ENCODE results near the gene DYRK1A. TPM values are rescaled to one million over a fixed set of nuclear protein-coding genes. Genes with fewer than 3 reads are reported as not detected.

DYRK1A gene
- total RNA-seq, 1 donor from 2014 or later = 83.5 TPM

- no peak overlapping the region for H3K27ac Mint-ChIP-seq
- no peaks in the 10 kb centered on the region for H3K36me3 Mint-ChIP-seq (ENCODE audit: insufficient read depth)
- H3K4me3 Mint-ChIP-seq (ENCODE audit: low read depth) = no peak overlapping the region
- no peak for TF ChIP-seq CTCF (IDR thresholded peaks at IDR 0.05; ENCODE audit: unreplicated experiment)
- peaks cover 12% of the 10 kb centered on the region for H3K4me1 Mint-ChIP-seq (ENCODE audit: low read depth)
- no peak for DNase-seq (ENCODE audit: low spot score, unreplicated experiment)
- H3K9me3 Mint-ChIP-seq (ENCODE audit: low read depth) = peaks cover 4% of the 10 kb centered on the region
- H3K27me3 Mint-ChIP-seq = peaks cover 4% of the 10 kb centered on the region
These were observed 193.8 kb downstream of the DYRK1A start for GRCh38 chr21:37560385-37560784.

- TF ChIP-seq CTCF (IDR thresholded peaks at IDR 0.05; ENCODE audit: unreplicated experiment) = no peak
- no peak for DNase-seq (ENCODE audit: low spot score, unreplicated experiment)
- H3K4me1 Mint-ChIP-seq (ENCODE audit: low read depth) = peaks cover 3% of the 10 kb centered on the region
- no peaks in the 10 kb centered on the region for H3K36me3 Mint-ChIP-seq (ENCODE audit: insufficient read depth)
- no peak overlapping the region for H3K4me3 Mint-ChIP-seq (ENCODE audit: low read depth)
- H3K27me3 Mint-ChIP-seq = peaks cover 4% of the 10 kb centered on the region
- peaks cover 4% of the 10 kb centered on the region for H3K9me3 Mint-ChIP-seq (ENCODE audit: low read depth)
- no peak overlapping the region for H3K27ac Mint-ChIP-seq
These were observed 194.9 kb downstream of the DYRK1A start for GRCh38 chr21:37561506-37561905.

GRCh38 chr21:37561941-37562919, 195.7 kb downstream of the DYRK1A start:
- no peak overlapping the region for H3K27ac Mint-ChIP-seq
- no peak overlapping the region for H3K4me3 Mint-ChIP-seq (ENCODE audit: low read depth)
- peaks cover 4% of the 10 kb centered on the region for H3K9me3 Mint-ChIP-seq (ENCODE audit: low read depth)
- H3K36me3 Mint-ChIP-seq (ENCODE audit: insufficient read depth) = no peaks in the 10 kb centered on the region
- peaks cover 4% of the 10 kb centered on the region for H3K27me3 Mint-ChIP-seq
- peaks cover 3% of the 10 kb centered on the region for H3K4me1 Mint-ChIP-seq (ENCODE audit: low read depth)
- DNase-seq (ENCODE audit: low spot score, unreplicated experiment) = no peak
- TF ChIP-seq CTCF (IDR thresholded peaks at IDR 0.05; ENCODE audit: unreplicated experiment) = no peak

GRCh38 chr21:37562920-37563640, 196.5 kb downstream of the DYRK1A start:
- Mint-ChIP-seq H3K4me3 (ENCODE audit: low read depth) (peak overlapping the region; percentile 21), H3K27me3 (peaks cover 4% of the 10 kb centered on the region), H3K27ac (no peak overlapping the region), H3K36me3 (ENCODE audit: insufficient read depth) (no peaks in the 10 kb centered on the region), H3K9me3 (ENCODE audit: low read depth) (peaks cover 4% of the 10 kb centered on the region), H3K4me1 (ENCODE audit: low read depth) (peaks cover 3% of the 10 kb centered on the region)
- DNase-seq (ENCODE audit: low spot score, unreplicated experiment) = no peak
- no peak for TF ChIP-seq CTCF (IDR thresholded peaks at IDR 0.05; ENCODE audit: unreplicated experiment)

DNA sequence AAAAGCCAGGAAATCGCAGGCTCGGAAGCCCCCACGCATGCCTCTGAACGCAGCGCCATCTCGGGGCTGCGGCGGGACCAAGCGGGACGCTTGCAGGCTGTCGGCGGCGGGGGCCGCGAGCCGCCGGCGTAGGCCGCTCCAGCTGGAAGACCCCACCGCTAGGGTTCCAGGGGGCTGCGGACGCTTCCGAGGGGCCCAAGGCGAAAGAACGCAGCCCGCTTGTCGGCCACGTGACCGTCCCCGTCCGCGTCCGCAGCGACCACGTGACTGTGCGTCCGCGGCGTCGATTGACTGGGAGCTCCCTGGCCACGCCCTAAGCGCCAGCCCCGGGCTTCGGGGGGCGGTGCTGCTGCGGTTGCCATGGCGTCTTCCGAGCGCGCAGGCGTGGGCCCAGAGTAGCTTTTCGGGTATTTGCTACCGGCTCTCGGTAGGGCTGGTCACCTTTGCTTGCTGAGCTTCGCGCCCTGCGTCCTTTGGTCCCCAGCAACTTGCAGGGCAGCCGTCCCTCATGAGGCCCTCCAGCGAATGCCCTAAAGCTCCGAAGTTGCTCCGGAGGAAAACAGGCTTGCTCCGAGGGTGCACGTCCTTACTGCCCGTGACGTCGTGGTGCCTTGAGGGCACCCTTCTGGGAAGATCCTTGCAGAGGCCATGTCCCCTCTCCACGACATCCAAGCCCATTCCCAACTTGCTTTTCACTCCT, 197.2 kb downstream of the DYRK1A start:
- no peaks in the 10 kb centered on the region for H3K36me3 Mint-ChIP-seq (ENCODE audit: insufficient read depth)
- peak overlapping the region; percentile 60 for H3K4me3 Mint-ChIP-seq (ENCODE audit: low read depth)
- no peak for TF ChIP-seq CTCF (IDR thresholded peaks at IDR 0.05; ENCODE audit: unreplicated experiment)
- peaks cover 4% of the 10 kb centered on the region for H3K27me3 Mint-ChIP-seq
- peaks cover 1% of the 10 kb centered on the region for H3K9me3 Mint-ChIP-seq (ENCODE audit: low read depth)
- peaks cover 3% of the 10 kb centered on the region for H3K4me1 Mint-ChIP-seq (ENCODE audit: low read depth)
- peak; percentile 28 for DNase-seq (ENCODE audit: low spot score, unreplicated experiment)
- peak overlapping the region; percentile 89 for H3K27ac Mint-ChIP-seq
